Endothelial cell of umbilical vein (primary cell): ENCODE data around the gene ARL6IP4. TPM values are rescaled to one million over a fixed set of nuclear protein-coding genes. Genes with fewer than 3 reads are reported as not detected.

Experiments used
- BruUV-seq: library from RNA; stranded (reverse); fragments of 400-500 nt; replicated peaks from 2 replicates; lab custom pipeline; 2021; lab: Mats Ljungman, UMichigan
- CTCF ChIA-PET: fragments of 300-600, 350-600 bp; sonication (Branson Sonifier 250); formaldehyde crosslinking; loops from one replicate; lab custom pipeline; 2021; ENCODE audit warnings: antibody characterized with exemption, inconsistent platforms; lab: Charles Lee
- POLR2A ChIA-PET: fragments of 300-600, 350-600 bp; sonication (Branson Sonifier 250); formaldehyde crosslinking; loops from one replicate; lab custom pipeline; 2021; ENCODE audit warnings: antibody characterized with exemption, inconsistent platforms; lab: Charles Lee
- DNase-seq: peaks from one replicate; pipeline ENCODE4 v3.0.0-alpha.2; 2011; ENCODE audit warnings: low read depth, low spot score
- FAIRE-seq: peaks from 2 replicates; lab custom pipeline; 2011; peaks lifted over from hg19 to GRCh38; lab: Jason Lieb, UNC
- H2AFZ ChIP-seq: 2 replicates; pipeline ENCODE4 v1.6.0; 2012; ENCODE audit warnings: low read depth, low read length, control low read depth, inconsistent platforms
- H3K27ac ChIP-seq: 2 replicates; pipeline ENCODE4 v1.5.1; 2011; ENCODE audit warnings: low read depth, mild to moderate bottlenecking, control low read depth, low read length, moderate library complexity; ENCODE audit not compliant: insufficient read depth
- H3K27me3 ChIP-seq, 2 experiments: 2 replicates each; pipeline versions ENCODE4 v1.6.0 to v1.6.1; 2011; ENCODE audit warnings: low read length in 2 of 2, mixed read lengths in 1 of 2; ENCODE audit not compliant: control insufficient read depth in 2 of 2, insufficient read depth in 2 of 2
- H3K36me3 ChIP-seq, 2 experiments: 2 replicates in 1 of 2; 3 replicates in 1 of 2; pipeline ENCODE4 v1.5.1; 2011; ENCODE audit warnings: low read length in 2 of 2, mild to moderate bottlenecking in 1 of 2, moderate library complexity in 1 of 2; ENCODE audit not compliant: control insufficient read depth in 2 of 2, insufficient read depth in 2 of 2; ENCODE audit errors: extremely low read depth in 1 of 2
- H3K4me1 ChIP-seq: 3 replicates; pipeline ENCODE4 v1.5.1; 2011; ENCODE audit warnings: mild to moderate bottlenecking, low read length; ENCODE audit not compliant: control insufficient read depth, insufficient read depth; ENCODE audit errors: extremely low read depth
- H3K4me2 ChIP-seq: 2 replicates; pipeline ENCODE4 v1.6.1; 2011; ENCODE audit warnings: low read length, control low read depth, mixed read lengths; ENCODE audit not compliant: insufficient read depth
- H3K4me3 ChIP-seq, 3 experiments: fragments of 200-600 bp in 1 of 3; sonication (generic), shearing (Covaris generic) in 1 of 3; replicated peaks in 1 of 3; 2 replicates each; pipeline ENCODE4 v1.5.1; 2011 to 2016; ENCODE audit warnings: control low read depth in 3 of 3, low read length in 3 of 3, mild to moderate bottlenecking in 2 of 3, inconsistent platforms in 1 of 3, low read depth in 1 of 3, moderate library complexity in 1 of 3; ENCODE audit not compliant: insufficient read depth in 1 of 3
- H3K79me2 ChIP-seq: 2 replicates; pipeline ENCODE4 v1.6.0; 2012; ENCODE audit warnings: low read length, inconsistent platforms; ENCODE audit not compliant: control insufficient read depth, insufficient read depth
- H3K9ac ChIP-seq: replicated peaks from 2 replicates; pipeline ENCODE3; 2011; ENCODE audit warnings: low read length, control low read depth; ENCODE audit not compliant: insufficient read depth; ENCODE audit errors: extremely low read depth
- H3K9me1 ChIP-seq: replicated peaks from 3 replicates; pipeline ENCODE4 v1.6.0; 2011; ENCODE audit warnings: mild to moderate bottlenecking, low read length; ENCODE audit not compliant: control insufficient read depth, insufficient read depth; ENCODE audit errors: extremely low read depth
- H3K9me3 ChIP-seq: replicated peaks from 2 replicates; pipeline ENCODE4 v1.5.1; 2012; ENCODE audit warnings: low read length, inconsistent platforms; ENCODE audit not compliant: control insufficient read depth, insufficient read depth
- H4K20me1 ChIP-seq: replicated peaks from 2 replicates; pipeline ENCODE3; 2011; ENCODE audit warnings: mild to moderate bottlenecking, low read length; ENCODE audit not compliant: control insufficient read depth, insufficient read depth; ENCODE audit errors: extremely low read depth
- CTCF ChIP-seq, 2 donors: IDR thresholded peaks; 1 replicate in 1 of 2; 2 replicates in 1 of 2; pipeline ENCODE4 v1.5.1; 2011; ENCODE audit warnings: low read length in 2 of 2, mild to moderate bottlenecking in 2 of 2, moderate library complexity in 2 of 2, control low read depth in 1 of 2, inconsistent platforms in 1 of 2, low read depth in 1 of 2; ENCODE audit not compliant: insufficient read depth in 1 of 2; ENCODE audit errors: extremely low read depth in 1 of 2
- EZH2 ChIP-seq: IDR thresholded peaks from 2 replicates; pipeline ENCODE4 v1.6.1; 2012; ENCODE audit warnings: borderline replicate concordance, low read depth, mild to moderate bottlenecking, moderate library complexity, low read length, inconsistent platforms; ENCODE audit not compliant: severe bottlenecking
- FOS ChIP-seq: IDR thresholded peaks from 2 replicates; pipeline ENCODE4 v1.6.1; 2011; ENCODE audit warnings: mild to moderate bottlenecking, low read length, moderate library complexity, borderline replicate concordance; ENCODE audit not compliant: insufficient read depth
- GATA2 ChIP-seq: IDR thresholded peaks from 2 replicates; pipeline ENCODE4 v1.7.0; 2011; ENCODE audit warnings: low read depth, mild to moderate bottlenecking, moderate library complexity, mixed read lengths, low read length; ENCODE audit not compliant: insufficient read length, insufficient read depth
- JUN ChIP-seq: IDR thresholded peaks from 2 replicates; pipeline ENCODE4 v1.6.1; 2011; ENCODE audit warnings: borderline replicate concordance, low read depth; ENCODE audit not compliant: insufficient read length, insufficient read depth
- MAX ChIP-seq: IDR thresholded peaks from 2 replicates; pipeline ENCODE4 v1.6.1; 2011; ENCODE audit not compliant: insufficient read depth, insufficient read length
- MYC ChIP-seq: IDR thresholded peaks from one replicate; pipeline ENCODE4 v1.6.1; 2011; ENCODE audit warnings: mild to moderate bottlenecking, low read depth, low read length
- POLR2A ChIP-seq: IDR thresholded peaks from 2 replicates; pipeline ENCODE4 v1.6.1; 2012; ENCODE audit warnings: low read depth, mild to moderate bottlenecking, control low read depth, low read length
- POLR2AphosphoS5 ChIP-seq: IDR thresholded peaks from 2 replicates; pipeline ENCODE4 v1.6.1; 2012; ENCODE audit warnings: low read depth, mild to moderate bottlenecking, control low read depth, low read length, moderate library complexity; ENCODE audit not compliant: insufficient read depth
- dilution Hi-C: fragments of 300-500 bp; cut with MboI; formaldehyde crosslinking; loops from one replicate; pipeline ENCODE4 v1.15.0; 2019; ENCODE audit warnings: low sequenced_read_pairs; ENCODE audit not compliant: extremely low pct_ligation_motif_present
- intact Hi-C: fragments of 100-400 bp; cut with micrococcal nuclease; formaldehyde crosslinking; loops from one replicate; pipeline ENCODE4 v1.10.0; 2022
- polyA plus RNA-seq, 4 experiments: library from polyadenylated mRNA; depleted of rRNA in 3 of 4; stranded (reverse) in 3 of 4; unstranded in 1 of 4; fragments of >200 nt; gene quantifications; 2 replicates each; pipeline versions ENCODE4 v1.2.1 to v1.2.3, GENCODE V29; 2011 to 2012; ENCODE audit warnings: missing spikeins in 1 of 4
- total RNA-seq: library from RNA; stranded (reverse); gene quantifications from 2 replicates; pipeline ENCODE4 v1.2.3, GENCODE V29; 2021

The ARL6IP4 gene
- total and polyA plus RNA-seq, 2 donors (not counting 3 experiments of a cell fraction or from before 2014, with no cell fraction given): 193 to 226 TPM

- H3K27ac ChIP-seq: no peak overlapping the region
- POLR2A ChIA-PET: no interaction called here
- BruUV-seq: no TSS peak
- intact Hi-C loops (no loop called here), dilution Hi-C loops (no loop called here)
- no peak overlapping the region for H3K4me3 ChIP-seq
- H2AFZ ChIP-seq: no peak overlapping the region
- H3K27me3 ChIP-seq: no peaks in the 10 kb centered on the region
- H3K9me1 ChIP-seq: no peaks in the 10 kb centered on the region
- H4K20me1 ChIP-seq: no peaks in the 10 kb centered on the region
- H3K9ac ChIP-seq: no peak overlapping the region
- FAIRE-seq (no peak), DNase-seq (no peak)
- no peaks in the 10 kb centered on the region for H3K36me3 ChIP-seq
- H3K79me2 ChIP-seq: no peaks in the 10 kb centered on the region
- TF ChIP-seq FOS: no peak
- TF ChIP-seq POLR2A: no peak
- no peak for TF ChIP-seq JUN
- TF ChIP-seq MAX: no peak
- no peak for TF ChIP-seq EZH2
- TF ChIP-seq POLR2AphosphoS5: no peak
- TF ChIP-seq GATA2: no peak
- no peak for TF ChIP-seq MYC
- no peak for TF ChIP-seq CTCF (IDR thresholded peaks at IDR 0.05; ENCODE audit: extremely low read depth in 1 of 2, insufficient read depth in 1 of 2, low read depth in 1 of 2, low read length in 2 of 2)
- no peaks in the 10 kb centered on the region for H3K9me3 ChIP-seq
- no peaks in the 10 kb centered on the region for H3K4me1 ChIP-seq
- CTCF ChIA-PET: no interaction called here
- H3K4me2 ChIP-seq: no peak overlapping the region
These were observed 48.3 kb upstream of the ARL6IP4 start for GRCh38 chr12:122932207-122932606.
